Activated CD4-positive, alpha-beta memory T cell treated with anti-CD3 and anti-CD28 coated beads for 36 hours (primary cell): ENCODE data around the gene SEMA3G. TPM values are rescaled to one million over a fixed set of nuclear protein-coding genes. Genes with fewer than 3 reads are reported as not detected.
A peak's percentile ranks its signal among the peaks of the same experiment; 100 is the strongest.

Source experiments
- CTCF ChIA-PET: fragments of 350-600 bp; sonication (Branson Sonifier 250); formaldehyde crosslinking; loops from one replicate; lab custom pipeline; 2021; ENCODE audit warnings: antibody characterized with exemption, inconsistent platforms; lab: Charles Lee
- POLR2A ChIA-PET: fragments of 350-600 bp; sonication (Branson Sonifier 250); formaldehyde crosslinking; loops from one replicate; lab custom pipeline; 2021; ENCODE audit warnings: antibody characterized with exemption; lab: Charles Lee
- DNase-seq: peaks from one replicate; pipeline ENCODE4 v3.0.0-alpha.2; 2020
- H3K27ac Mint-ChIP-seq: one replicate; pipeline ENCODE4 v1.8.0; 2021; ENCODE audit warnings: mixed read lengths
- H3K27me3 Mint-ChIP-seq: one replicate; pipeline ENCODE4 v1.8.0; 2021; ENCODE audit warnings: mixed read lengths
- H3K36me3 Mint-ChIP-seq: one replicate; pipeline ENCODE4 v1.8.0; 2021; ENCODE audit warnings: mixed read lengths
- H3K4me1 Mint-ChIP-seq: one replicate; pipeline ENCODE4 v1.8.0; 2021; ENCODE audit warnings: low read depth, mixed read lengths
- H3K4me3 Mint-ChIP-seq: one replicate; pipeline ENCODE4 v1.8.0; 2021; ENCODE audit warnings: mild to moderate bottlenecking, mixed read lengths
- H3K9me3 Mint-ChIP-seq: one replicate; pipeline ENCODE4 v1.8.0; 2021; ENCODE audit warnings: mixed read lengths
- intact Hi-C: fragments of 100-400 bp; cut with micrococcal nuclease; formaldehyde crosslinking; loops from one replicate; pipeline ENCODE4 v1.15.1; 2023
- total RNA-seq, 2 experiments: library from RNA; stranded (reverse); gene quantifications; one replicate each; pipeline ENCODE4 v1.2.3, GENCODE V29; 2021

The SEMA3G gene
- total RNA-seq, 2 experiments from 2014 or later: 0.10 to 0.14 TPM

DNA sequence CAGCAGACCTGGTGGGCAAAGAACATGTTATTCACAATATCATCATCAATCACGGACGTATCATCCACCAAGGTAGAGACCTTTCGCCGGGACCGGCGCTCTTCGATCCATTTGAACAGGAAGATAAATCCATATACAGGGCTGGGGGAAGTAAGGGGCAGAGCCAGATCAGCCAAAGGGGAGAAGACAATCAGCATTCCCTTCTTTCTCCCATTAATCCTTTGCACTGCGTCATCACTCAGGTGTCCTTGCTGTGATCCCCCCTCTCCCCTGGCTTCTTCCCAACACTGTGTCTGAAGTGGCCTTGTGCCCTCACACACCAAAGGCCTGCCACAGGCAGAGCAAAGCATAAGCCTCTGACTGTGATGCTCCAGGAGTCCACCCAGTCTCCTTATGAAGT, 36.4 kb downstream of the SEMA3G start:
- Mint-ChIP-seq H3K4me3 (peak overlapping the region; percentile 84), H3K4me1 (peaks cover 24% of the 10 kb centered on the region), H3K27ac (peak overlapping the region; percentile 89), H3K27me3 (no peaks in the 10 kb centered on the region), H3K9me3 (no peaks in the 10 kb centered on the region), H3K36me3 (peaks cover 34% of the 10 kb centered on the region)
- intact Hi-C loops: no loop called here
- CTCF ChIA-PET: no interaction called here
- no peak for DNase-seq
- POLR2A ChIA-PET: no interaction called here

DNA sequence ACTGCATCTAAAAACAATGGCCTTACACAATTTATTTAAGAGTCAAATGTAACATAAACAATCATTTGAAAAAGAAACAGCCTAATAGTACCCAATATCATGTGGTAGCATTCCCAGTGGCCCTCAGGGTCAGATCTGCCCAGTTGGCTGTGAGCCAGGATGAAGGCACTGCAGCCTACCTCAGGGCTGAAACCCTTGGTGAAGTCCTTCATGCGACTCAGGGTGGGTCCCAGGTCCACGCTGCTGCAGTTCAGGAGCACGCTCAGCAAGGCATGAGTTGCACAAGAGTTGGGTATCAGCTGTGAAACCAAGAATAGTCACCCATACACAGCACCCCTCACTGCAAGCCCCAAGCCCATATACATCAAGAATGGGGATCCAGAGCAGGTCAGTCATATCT, 37.1 kb downstream of the SEMA3G start:
- intact Hi-C loops: no loop called here
- Mint-ChIP-seq H3K27me3 (no peaks in the 10 kb centered on the region), H3K27ac (no peak overlapping the region), H3K36me3 (peaks cover 39% of the 10 kb centered on the region), H3K4me3 (peak overlapping the region; percentile 84), H3K4me1 (peaks cover 24% of the 10 kb centered on the region), H3K9me3 (no peaks in the 10 kb centered on the region)
- POLR2A ChIA-PET: no interaction called here
- CTCF ChIA-PET: no interaction called here
- no peak for DNase-seq

DNA sequence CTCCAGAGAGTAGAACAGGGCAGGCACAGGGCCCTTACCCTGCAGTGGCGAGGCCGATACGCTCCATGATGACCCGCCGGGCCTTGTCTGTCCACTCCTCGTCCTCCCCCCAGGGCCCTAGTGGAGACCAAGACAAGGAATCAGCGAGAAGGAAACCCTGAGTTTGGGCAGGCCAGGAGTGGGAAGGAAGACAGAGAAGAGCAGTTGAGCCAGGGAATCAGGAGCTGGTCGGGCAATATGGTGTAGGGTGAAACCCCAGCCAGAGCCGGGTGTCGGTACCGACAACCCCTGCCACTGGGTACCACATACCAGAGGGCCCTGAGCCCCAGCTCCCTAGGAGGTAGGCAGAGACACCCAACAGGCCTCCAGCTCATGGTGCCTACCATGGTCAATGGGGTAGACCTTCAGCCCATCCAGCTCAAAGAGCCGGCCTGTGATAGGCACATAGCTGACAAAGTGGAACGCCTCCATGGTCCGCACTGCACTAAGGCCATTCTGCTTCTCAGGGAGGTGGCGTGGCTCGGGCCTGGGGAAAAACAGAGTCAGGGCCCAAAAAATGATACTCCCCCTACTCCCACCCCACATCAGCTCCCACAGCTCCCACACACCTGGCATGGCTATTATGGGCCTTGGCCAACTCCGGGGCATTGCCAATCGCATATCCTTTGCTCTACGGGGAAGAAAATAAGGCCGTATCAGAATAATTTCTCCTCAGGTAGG, 38.0 kb downstream of the SEMA3G start:
- Mint-ChIP-seq H3K27me3 (no peaks in the 10 kb centered on the region), H3K27ac (no peak overlapping the region), H3K9me3 (no peaks in the 10 kb centered on the region), H3K4me1 (peaks cover 22% of the 10 kb centered on the region), H3K36me3 (peaks cover 39% of the 10 kb centered on the region), H3K4me3 (no peak overlapping the region)
- intact Hi-C loops: no loop called here
- no peak for DNase-seq
- ChIA-PET POLR2A (no interaction called here), CTCF (interaction anchor here (1.1 kb wide), 1 partner anchor 41 kb away, joined by 3 read pairs; no protein-coding TSS in a partner anchor)

DNA sequence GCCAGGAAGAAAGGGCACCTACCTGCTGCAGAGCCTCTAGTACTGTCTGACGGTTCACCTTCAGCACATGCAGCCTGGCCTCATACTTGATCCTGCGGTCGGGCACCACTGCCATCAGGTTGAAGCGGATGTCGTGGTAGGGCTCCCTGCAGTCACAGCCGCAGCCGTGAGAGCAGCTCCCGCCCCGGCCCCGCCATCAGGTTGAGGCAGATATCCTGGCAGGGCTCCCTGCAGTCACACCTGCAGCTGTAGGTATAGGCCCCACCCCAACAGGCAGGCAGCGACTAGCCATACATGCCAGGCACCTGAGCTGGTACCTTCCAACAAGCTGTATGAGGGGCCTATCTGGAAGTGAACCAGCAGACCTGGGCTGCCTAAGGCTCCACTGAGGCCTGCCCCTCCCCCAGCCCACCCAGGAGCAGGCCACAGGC, 38.7 kb downstream of the SEMA3G start:
- no peak for DNase-seq
- CTCF ChIA-PET: interaction anchor here (1.1 to 1.2 kb wide), 2 partner anchors 42 to 67 kb away, joined by 3 to 6 read pairs; no protein-coding TSS in a partner anchor
- Mint-ChIP-seq H3K4me1 (peaks cover 16% of the 10 kb centered on the region), H3K27ac (no peak overlapping the region), H3K36me3 (peaks cover 39% of the 10 kb centered on the region), H3K27me3 (no peaks in the 10 kb centered on the region), H3K4me3 (no peak overlapping the region), H3K9me3 (no peaks in the 10 kb centered on the region)
- POLR2A ChIA-PET: no interaction called here
- intact Hi-C loops: no loop called here

DNA sequence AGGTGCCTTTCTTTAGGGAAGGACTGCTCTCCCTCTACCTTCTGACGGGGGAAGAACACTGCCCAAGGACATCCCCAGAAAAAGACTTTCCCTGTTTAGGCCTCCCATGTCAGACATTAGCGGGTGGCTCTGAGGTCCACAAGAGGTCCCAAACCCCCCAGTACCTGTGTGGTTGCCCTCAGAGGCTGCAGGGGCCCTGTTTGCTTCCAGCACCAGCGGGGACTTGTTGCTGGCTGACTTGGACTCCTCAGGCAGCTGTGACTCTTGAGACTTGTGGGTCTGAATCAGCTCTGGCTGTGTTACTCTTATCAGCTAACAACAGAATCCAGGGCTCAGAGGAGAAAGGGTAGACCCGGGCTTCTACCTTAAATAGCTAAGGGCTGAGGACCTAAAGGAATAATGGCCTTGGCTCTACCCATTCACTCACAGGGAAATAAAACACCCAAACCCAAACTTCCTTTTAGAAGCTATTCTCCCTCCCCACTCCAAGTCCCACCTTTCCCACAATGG, 39.2 kb downstream of the SEMA3G start:
- H3K27ac Mint-ChIP-seq: no peak overlapping the region
- CTCF ChIA-PET: interaction anchor here (1.1 to 1.2 kb wide), 2 partner anchors 43 to 66 kb away, joined by 3 to 6 read pairs; no protein-coding TSS in a partner anchor
- H3K27me3 Mint-ChIP-seq: no peaks in the 10 kb centered on the region
- POLR2A ChIA-PET: no interaction called here
- peaks cover 39% of the 10 kb centered on the region for H3K36me3 Mint-ChIP-seq
- intact Hi-C loops: no loop called here
- DNase-seq: no peak
- no peak overlapping the region for H3K4me3 Mint-ChIP-seq
- H3K4me1 Mint-ChIP-seq: peaks cover 16% of the 10 kb centered on the region
- no peaks in the 10 kb centered on the region for H3K9me3 Mint-ChIP-seq

DNA sequence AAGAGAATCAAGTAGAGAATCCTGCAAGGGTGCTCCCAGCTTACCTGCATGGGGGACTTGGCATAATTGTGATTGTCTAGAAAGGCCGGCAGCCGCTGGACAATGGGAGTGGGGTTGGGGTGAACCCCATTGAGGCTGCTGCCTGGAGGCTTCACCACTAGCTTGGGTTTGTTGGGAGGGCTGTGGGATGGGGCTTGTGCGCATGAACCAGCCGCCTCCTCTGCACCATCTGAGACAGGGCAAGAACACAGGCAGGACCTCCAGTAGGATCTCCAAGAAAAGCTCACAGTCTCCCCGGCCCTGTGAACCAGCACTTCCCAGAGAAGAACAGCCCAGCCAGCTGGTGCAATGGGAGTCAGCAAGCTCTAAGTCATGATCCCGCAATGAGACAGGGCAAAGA, 39.8 kb downstream of the SEMA3G start:
- Mint-ChIP-seq H3K9me3 (no peaks in the 10 kb centered on the region), H3K27ac (no peak overlapping the region), H3K4me1 (peaks cover 16% of the 10 kb centered on the region), H3K36me3 (peaks cover 39% of the 10 kb centered on the region), H3K4me3 (no peak overlapping the region), H3K27me3 (no peaks in the 10 kb centered on the region)
- POLR2A ChIA-PET: no interaction called here
- intact Hi-C loops: no loop called here
- no peak for DNase-seq
- CTCF ChIA-PET: interaction anchor here (0.6 to 1.2 kb wide), 2 partner anchors 66 to 113 kb away, joined by 4 to 6 read pairs; no protein-coding TSS in a partner anchor

DNA sequence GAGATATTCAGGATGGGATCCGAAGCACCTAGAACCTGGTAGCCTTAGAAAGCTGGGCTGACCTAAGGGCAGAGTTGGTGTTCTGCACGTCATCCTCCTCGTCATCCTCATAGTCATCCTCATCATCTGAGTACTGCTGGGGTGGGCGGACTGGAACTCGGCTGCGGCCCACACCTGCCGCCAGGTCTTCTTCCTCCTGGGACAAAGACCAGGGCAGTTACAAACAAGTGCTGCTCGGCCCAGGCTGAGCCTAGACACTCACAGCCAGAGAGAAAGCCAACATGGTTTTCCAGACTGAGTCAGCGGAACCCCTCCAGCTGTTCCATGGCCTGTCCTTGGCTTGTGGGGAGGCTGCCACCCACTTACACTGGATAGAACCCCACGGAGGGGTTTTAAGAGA, 40.5 kb downstream of the SEMA3G start:
- Mint-ChIP-seq H3K27me3 (no peaks in the 10 kb centered on the region), H3K27ac (no peak overlapping the region), H3K4me3 (no peak overlapping the region), H3K9me3 (no peaks in the 10 kb centered on the region), H3K4me1 (peaks cover 16% of the 10 kb centered on the region), H3K36me3 (peaks cover 39% of the 10 kb centered on the region)
- POLR2A ChIA-PET: no interaction called here
- CTCF ChIA-PET: no interaction called here
- intact Hi-C loops: no loop called here
- DNase-seq: no peak

DNA sequence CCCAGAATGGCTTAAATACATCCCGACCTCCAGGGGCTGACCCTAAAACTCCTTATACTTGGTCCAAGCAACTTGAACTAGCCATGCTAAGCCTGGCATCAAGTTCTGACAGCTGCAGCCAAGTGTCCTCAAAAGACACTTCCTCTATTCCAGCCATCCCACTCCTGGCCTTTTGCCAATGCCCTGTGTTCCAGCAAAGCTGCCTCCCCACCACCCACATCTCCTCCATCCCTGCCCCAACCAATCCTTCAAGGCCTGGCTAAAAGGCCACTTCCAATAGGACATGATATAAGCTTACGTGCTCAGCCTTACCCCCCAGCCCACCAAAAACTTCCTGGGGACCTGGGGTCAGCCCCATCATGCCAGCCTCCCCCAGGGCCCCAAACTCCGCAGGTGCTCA, 40.9 kb downstream of the SEMA3G start:
- intact Hi-C loops: no loop called here
- peaks cover 13% of the 10 kb centered on the region for H3K4me1 Mint-ChIP-seq
- POLR2A ChIA-PET: no interaction called here
- H3K27ac Mint-ChIP-seq: no peak overlapping the region
- H3K36me3 Mint-ChIP-seq: peaks cover 39% of the 10 kb centered on the region
- H3K9me3 Mint-ChIP-seq: no peaks in the 10 kb centered on the region
- no peaks in the 10 kb centered on the region for H3K27me3 Mint-ChIP-seq
- H3K4me3 Mint-ChIP-seq: no peak overlapping the region
- CTCF ChIA-PET: no interaction called here
- DNase-seq: no peak

DNA sequence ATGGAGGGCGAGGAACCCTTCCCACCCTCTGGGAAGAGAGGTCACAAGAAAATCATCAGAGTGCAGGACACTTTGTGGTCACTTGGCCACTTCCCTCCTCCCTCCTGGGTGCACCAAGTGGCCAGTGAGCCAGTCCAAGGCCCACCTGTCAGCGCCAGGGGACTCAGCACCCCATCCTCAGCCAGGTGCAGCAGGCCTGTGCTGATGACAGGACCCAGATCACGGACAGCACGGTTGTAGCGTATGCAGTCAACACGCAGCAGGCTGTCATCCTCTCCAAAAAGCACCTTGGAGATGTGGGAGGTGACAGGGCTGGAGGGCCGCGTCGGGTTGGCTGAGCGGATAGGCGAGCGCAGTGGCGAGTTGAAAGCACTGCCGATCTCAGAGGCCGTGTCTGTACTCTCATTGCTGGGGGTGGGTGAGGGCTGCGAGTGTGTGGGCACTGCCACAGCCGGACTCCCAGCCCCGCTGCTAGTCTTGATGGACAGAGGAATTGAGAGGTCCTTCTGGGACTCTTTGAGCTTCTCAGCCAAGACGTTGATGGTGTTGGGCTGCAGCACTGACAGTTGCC, 41.5 kb downstream of the SEMA3G start:
- CTCF ChIA-PET: no interaction called here
- Mint-ChIP-seq H3K4me1 (peaks cover 7% of the 10 kb centered on the region), H3K9me3 (no peaks in the 10 kb centered on the region), H3K27ac (no peak overlapping the region), H3K36me3 (peaks cover 35% of the 10 kb centered on the region), H3K27me3 (no peaks in the 10 kb centered on the region), H3K4me3 (no peak overlapping the region)
- POLR2A ChIA-PET: no interaction called here
- no peak for DNase-seq
- intact Hi-C loops: no loop called here

DNA sequence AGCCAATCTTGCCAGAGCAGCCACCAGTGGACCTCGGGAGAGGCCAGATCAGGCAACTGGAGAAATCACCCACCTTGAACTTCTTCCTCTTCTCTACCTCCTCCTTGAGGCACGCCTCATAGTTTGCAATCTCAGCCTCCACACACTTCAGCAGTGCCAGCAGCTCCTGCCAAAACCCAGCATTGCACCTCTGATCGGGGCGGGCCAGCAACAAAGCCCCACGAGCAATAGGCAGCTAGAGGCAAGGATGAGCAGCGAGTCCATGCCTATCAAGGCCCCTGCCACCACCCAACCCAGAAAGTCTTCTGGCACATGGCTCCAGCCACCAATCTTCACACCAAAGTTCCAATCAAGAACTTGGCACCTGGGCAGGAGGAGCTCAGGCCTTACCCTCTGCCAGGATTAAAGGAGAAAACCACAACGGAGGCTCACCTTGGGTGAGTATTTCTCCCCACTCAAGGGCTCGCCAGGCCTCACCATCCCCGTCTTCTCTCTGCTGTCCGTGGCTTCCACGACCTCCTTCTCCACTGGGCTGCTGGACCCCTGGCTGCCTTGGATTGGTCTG, 42.1 kb downstream of the SEMA3G start:
- H3K36me3 Mint-ChIP-seq: peaks cover 33% of the 10 kb centered on the region
- H3K9me3 Mint-ChIP-seq: no peaks in the 10 kb centered on the region
- H3K27me3 Mint-ChIP-seq: no peaks in the 10 kb centered on the region
- DNase-seq: no peak
- ChIA-PET CTCF (no interaction called here), POLR2A (no interaction called here)
- H3K4me1 Mint-ChIP-seq: peaks cover 1% of the 10 kb centered on the region
- H3K27ac Mint-ChIP-seq: no peak overlapping the region
- no peak overlapping the region for H3K4me3 Mint-ChIP-seq
- intact Hi-C loops: no loop called here

DNA sequence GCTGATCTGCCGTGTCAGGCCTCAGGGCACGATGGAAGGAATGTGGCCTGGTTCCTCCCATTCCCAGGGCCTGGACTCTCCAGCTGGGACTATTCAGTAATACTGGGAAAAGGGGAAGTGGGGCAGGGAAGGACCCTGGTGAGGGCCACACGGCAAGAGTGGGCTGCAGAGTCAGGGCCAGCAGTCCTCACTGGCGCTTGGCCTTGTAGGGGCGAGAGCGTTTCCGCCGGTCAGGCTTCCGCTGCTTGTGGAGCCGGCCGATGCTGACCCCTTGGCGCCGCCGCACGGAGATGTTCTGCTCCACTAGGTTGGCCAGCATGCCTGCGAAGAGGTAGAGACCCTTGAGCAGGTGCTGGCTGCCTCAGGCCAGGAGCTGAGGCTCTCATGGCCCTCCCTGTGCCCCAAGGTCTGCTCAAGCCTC, 42.8 kb downstream of the SEMA3G start:
- no peak overlapping the region for H3K4me3 Mint-ChIP-seq
- peaks cover 26% of the 10 kb centered on the region for H3K36me3 Mint-ChIP-seq
- no peaks in the 10 kb centered on the region for H3K4me1 Mint-ChIP-seq
- CTCF ChIA-PET: no interaction called here
- POLR2A ChIA-PET: no interaction called here
- no peak overlapping the region for H3K27ac Mint-ChIP-seq
- H3K9me3 Mint-ChIP-seq: no peaks in the 10 kb centered on the region
- DNase-seq: no peak
- intact Hi-C loops: no loop called here
- no peaks in the 10 kb centered on the region for H3K27me3 Mint-ChIP-seq

DNA sequence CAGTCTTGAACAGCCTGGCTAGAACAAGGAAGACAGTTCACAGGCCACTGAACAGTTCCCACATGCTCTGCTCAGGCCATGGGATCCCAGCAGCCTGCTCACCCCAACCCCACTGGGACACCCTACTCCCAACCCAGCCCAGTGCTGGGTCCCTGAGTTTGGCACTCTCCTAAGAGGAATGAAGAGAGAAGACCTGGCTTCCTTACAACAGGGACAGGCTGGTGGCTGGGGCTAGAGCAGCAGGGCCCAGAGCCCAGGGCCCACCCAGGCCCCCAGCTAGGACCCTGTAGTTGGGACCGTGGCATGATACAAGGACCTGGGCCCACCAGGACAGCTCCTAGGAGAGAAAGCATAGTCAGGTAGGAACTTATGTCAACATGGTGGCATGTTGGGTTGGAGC, 43.4 kb downstream of the SEMA3G start:
- no peak overlapping the region for H3K27ac Mint-ChIP-seq
- H3K4me3 Mint-ChIP-seq: no peak overlapping the region
- DNase-seq: no peak
- H3K9me3 Mint-ChIP-seq: no peaks in the 10 kb centered on the region
- peaks cover 22% of the 10 kb centered on the region for H3K36me3 Mint-ChIP-seq
- ChIA-PET CTCF (no interaction called here), POLR2A (no interaction called here)
- no peaks in the 10 kb centered on the region for H3K27me3 Mint-ChIP-seq
- no peaks in the 10 kb centered on the region for H3K4me1 Mint-ChIP-seq
- intact Hi-C loops: no loop called here
